Stimulated activated CD4-positive, alpha-beta T cell treated with anti-CD3 and anti-CD28 coated beads, Interleukin-12 subunit alpha, Interleukin-12 subunit beta, amount 100 ng/mL, for 24 hours (primary cell): ENCODE results near the gene ADAMTS17.

Experiments used
- DNase-seq, 2 experiments: peaks; one replicate each; pipeline ENCODE4 v3.0.0-alpha.2; 2020; ENCODE audit warnings: low read depth in 2 of 2

The ADAMTS17 gene

DNA sequence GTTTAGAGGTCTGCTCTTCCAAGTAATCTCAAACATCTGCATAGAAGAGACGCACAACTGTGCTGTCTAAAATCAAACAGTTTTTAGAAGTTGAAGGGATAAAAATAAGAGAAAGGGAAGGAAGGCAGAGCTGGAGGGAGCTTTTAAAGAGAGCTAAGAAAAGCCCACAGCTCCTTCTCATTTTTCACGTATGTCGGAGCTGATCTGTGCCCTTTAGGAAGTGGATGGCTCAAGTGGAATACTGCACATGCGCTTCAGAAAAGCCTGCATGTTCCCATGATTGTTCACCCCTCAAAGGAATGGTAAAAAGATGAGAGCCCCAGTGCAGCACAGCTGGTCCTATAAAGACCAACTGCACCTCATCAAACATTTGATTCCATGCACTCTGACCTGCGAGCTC, 207.2 kb downstream of the ADAMTS17 start:
- DNase-seq = no peak

- no peak for DNase-seq
Observed at GRCh38 chr15:100134089-100134583, 207.6 kb downstream of the ADAMTS17 start.

- DNase-seq = no peak
Observed at GRCh38 chr15:100133001-100133400, 208.8 kb downstream of the ADAMTS17 start.

DNA sequence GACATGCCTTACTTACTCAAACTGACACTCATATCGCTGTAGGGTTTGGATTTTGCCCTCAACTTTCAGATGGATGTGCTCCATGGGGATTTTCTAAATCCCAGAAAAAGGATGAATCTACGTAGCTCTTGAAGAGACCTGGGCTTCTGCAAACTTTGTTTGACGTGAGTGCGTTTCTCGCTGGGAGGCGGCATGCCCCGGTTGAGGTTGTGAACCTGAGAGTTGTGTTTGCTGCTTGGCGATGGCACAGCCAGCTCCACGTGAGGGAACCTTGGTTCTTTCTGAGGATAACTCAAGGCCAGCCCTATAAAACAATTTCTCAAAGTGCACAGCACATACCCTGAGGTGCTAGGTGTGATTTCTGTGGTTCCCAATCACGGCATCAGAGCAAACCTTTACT, 209.5 kb downstream of the ADAMTS17 start:
- no peak for DNase-seq

DNA sequence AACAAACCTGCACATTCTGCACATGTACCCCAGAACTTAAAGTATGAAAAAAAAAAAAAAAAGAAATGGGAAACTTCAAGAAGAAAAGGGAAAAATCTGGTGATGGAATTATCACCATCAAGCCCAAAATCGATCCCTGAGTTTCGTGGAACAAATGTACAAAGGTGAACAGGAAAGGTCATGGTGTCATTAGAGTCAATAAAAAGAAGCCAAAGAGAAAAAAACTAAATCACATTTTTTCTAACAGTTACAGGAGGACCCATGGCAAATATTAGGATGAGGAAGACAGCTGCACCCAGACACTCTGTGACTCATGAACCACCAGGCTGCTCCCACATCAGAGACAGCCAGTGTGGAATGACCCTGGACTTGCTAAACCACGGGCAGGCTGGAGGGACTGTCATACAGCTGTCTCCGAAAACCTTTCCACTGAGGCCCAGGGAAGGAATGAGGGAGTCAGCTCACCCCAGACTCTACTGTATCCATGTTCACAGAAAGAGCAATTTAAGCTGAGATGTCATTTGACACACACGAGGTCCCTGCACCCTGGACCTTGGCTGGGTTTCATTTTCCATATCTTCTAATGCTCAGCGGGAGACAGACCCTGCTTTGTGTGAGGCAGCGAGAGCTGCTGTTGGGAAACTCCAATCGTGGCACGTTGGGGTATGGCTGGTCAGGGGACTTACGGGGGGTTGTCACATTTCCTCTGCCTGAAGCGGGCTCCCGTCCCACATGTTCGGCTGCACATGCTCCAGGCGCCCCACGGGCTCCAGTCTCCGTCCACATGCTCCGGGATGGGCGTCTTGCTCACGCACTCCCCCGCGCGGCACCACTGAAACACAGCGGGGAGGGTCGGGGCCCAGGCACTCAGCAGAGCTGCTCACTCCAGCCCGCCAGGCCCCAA, 210.2 kb downstream of the ADAMTS17 start:
- DNase-seq = peak in 1 of 2 experiments; percentile 20

- DNase-seq = no peak
Observed at GRCh38 chr15:100129677-100130076, 212.1 kb downstream of the ADAMTS17 start.

GRCh38 chr15:100125401-100126191, 216.2 kb downstream of the ADAMTS17 start:
- DNase-seq = no peak

- DNase-seq = no peak
Observed at GRCh38 chr15:100124936-100125335, 216.8 kb downstream of the ADAMTS17 start.

DNA sequence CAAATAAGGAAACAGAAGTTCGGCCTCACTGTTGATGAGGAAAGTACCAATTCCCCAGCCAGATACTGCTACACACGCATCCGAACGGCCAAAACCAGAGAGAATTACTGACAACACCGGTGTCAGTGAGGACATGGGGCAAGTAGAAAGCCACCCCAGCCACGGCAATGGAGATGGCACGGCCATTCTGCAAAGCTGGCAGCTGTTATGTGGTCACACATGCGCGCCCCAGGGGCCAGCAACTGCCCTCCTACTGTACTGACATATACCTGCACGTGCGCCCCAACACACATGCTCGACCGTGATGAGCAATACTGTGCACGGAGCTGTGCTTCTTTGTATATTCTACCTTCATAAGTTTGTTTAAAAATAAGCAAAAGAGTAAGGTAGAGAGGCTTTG, 217.4 kb downstream of the ADAMTS17 start:
- DNase-seq = no peak

- no peak for DNase-seq
Observed at GRCh38 chr15:100123611-100124010, 218.2 kb downstream of the ADAMTS17 start.

DNA sequence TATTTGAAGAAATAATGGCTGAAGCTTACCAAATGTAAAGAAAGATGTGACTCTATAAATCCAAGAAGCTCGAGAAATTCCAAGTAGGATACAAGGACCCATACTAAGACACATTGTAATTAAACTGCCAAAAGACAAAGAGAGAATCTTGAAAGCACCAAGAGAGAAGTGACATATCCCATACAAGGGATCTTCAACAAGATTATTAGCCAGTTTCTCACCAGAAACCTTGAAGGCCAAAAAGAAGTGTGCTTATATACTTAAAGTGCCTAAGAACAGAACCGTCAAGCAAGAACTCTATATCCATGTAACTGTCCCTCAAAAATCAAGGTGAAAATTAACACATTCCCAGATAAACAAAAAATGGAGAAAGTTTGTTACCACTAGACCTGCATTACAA, 220.5 kb downstream of the ADAMTS17 start:
- DNase-seq = no peak

DNA sequence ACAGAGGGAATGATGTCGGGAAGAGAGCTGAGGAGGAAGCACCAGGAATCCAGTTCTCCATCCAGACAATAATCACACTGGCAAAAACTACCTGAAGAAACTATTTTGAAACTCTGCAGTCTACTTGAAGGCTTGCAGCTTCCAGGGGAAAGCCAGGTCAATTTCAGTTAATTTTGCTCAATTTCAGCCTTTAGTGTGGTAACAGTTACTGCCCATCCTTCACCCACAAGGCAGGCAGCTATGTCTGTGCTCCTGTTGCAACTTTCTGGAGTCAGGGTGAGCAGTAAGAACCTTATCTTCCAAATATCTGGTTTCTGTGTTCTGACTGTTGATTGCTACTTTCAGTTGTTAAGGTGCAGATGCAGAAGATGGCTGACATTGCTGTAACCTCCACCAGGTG, 221.7 kb downstream of the ADAMTS17 start:
- DNase-seq = no peak

DNA sequence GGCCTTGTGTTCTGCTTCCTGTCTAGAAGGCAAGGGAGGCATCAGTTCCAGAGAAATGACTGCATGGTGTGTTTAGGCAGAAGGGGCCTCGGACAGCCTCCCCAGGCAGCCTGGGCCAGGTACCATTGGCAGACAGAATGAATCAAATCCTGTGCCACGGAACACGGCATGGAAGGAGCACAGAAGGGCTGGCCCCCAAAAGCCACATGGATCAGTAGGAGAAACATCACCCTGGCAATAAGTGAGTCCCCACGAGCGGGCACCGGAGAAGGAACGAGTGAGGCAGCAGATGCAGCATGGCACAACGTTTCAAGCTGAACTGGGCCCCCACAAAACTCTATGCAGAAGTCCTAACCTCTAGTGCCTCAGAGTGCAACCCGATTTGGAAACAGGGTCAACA, 223.2 kb downstream of the ADAMTS17 start:
- no peak for DNase-seq

GRCh38 chr15:100116416-100117190, 225.2 kb downstream of the ADAMTS17 start:
- no peak for DNase-seq

DNA sequence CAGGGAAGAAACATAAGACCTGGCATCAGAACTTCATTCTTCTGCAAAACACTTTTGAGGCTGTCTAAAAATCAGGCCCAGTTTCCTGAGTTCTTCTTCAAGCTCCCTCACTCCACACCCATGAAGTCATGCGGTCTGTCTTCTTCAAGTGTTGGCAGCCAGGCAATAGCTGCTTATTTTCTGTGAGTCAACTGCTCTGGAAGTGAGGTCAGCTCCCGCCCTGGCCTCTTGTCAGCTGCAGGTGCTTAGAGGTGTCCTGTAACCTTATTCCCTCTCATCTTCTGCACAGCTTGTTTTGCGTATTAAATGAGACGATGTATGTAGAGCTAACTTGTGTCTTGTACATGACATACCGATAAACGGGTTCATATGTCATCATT, 226.1 kb downstream of the ADAMTS17 start:
- no peak for DNase-seq

- no peak for DNase-seq
Observed at GRCh38 chr15:100115066-100115710, 226.6 kb downstream of the ADAMTS17 start.

- no peak for DNase-seq
Observed at GRCh38 chr15:100114571-100114970, 227.2 kb downstream of the ADAMTS17 start.

- DNase-seq = no peak
Observed at GRCh38 chr15:100114100-100114499, 227.7 kb downstream of the ADAMTS17 start.

- DNase-seq = no peak
Observed at GRCh38 chr15:100113351-100114080, 228.3 kb downstream of the ADAMTS17 start.

GRCh38 chr15:100112636-100113305, 229.0 kb downstream of the ADAMTS17 start:
- no peak for DNase-seq
